SK-N-SH treated with all-trans-retinoic acid at 6 μM for 48 hours (cell line): ENCODE measurements around the gene TGFA.
"Not testable (repeated sequence)": the region's sequence is repeated elsewhere in the genome, so short reads cannot be mapped to it uniquely, and the experiment has no call there.

ENCODE experiments used
- ATAC-seq: fragments of 200-7000 bp; cut with Tn5 transposase; 3 replicates; pipeline ENCODE4 v1.9.1; 2020; ENCODE audit warnings: mild to moderate bottlenecking, moderate library complexity
- ARNTL ChIP-seq: fragments of 450-650 bp; formaldehyde crosslinking; IDR thresholded peaks from 2 replicates; pipeline ENCODE4 v1.5.0; 2020; ENCODE audit warnings: low read depth, mild to moderate bottlenecking, moderate library complexity, borderline replicate concordance
- BACH2 ChIP-seq: fragments of 250-450 bp; sonication (Bioruptor Pico); IDR thresholded peaks from 2 replicates; pipeline ENCODE4 v1.9.0; 2021; ENCODE audit warnings: mild to moderate bottlenecking, borderline replicate concordance
- CREB5 ChIP-seq: fragments of 250-450 bp; sonication (Bioruptor Pico); IDR thresholded peaks from 2 replicates; pipeline ENCODE4 v1.5.1; 2020; ENCODE audit warnings: low read depth, mild to moderate bottlenecking, moderate library complexity
- CSDC2 ChIP-seq: fragments of 250-450 bp; sonication (Bioruptor Pico); IDR thresholded peaks from 2 replicates; pipeline ENCODE4 v1.5.0; 2020; ENCODE audit warnings: mild to moderate bottlenecking, moderate library complexity
- CSRNP3 ChIP-seq: fragments of 250-450 bp; sonication (Bioruptor Pico); IDR thresholded peaks from 2 replicates; pipeline ENCODE4 v1.5.1; 2021; ENCODE audit warnings: mild to moderate bottlenecking, moderate library complexity
- ESRRG ChIP-seq: fragments of 250-450 bp; sonication (Bioruptor Pico); IDR thresholded peaks from 2 replicates; pipeline ENCODE4 v1.6.1; 2021; ENCODE audit warnings: mild to moderate bottlenecking
- GLIS3 ChIP-seq: fragments of 250-450 bp; sonication (Bioruptor Pico); IDR thresholded peaks from 2 replicates; pipeline ENCODE4 v1.5.0; 2020; ENCODE audit warnings: mild to moderate bottlenecking, moderate library complexity
- ISL1 ChIP-seq: fragments of 250-450 bp; sonication (Bioruptor Pico); IDR thresholded peaks from 2 replicates; pipeline ENCODE4 v2.1.2; 2022; ENCODE audit warnings: mild to moderate bottlenecking, moderate library complexity
- OSR1 ChIP-seq: fragments of 250-450 bp; sonication (Bioruptor Pico); IDR thresholded peaks from 2 replicates; pipeline ENCODE4 v1.8.0; 2022; ENCODE audit warnings: moderate library complexity, mild to moderate bottlenecking, inconsistent platforms
- PATZ1 ChIP-seq: fragments of 250-450 bp; sonication (Bioruptor Pico); IDR thresholded peaks from 2 replicates; pipeline ENCODE4 v1.8.0; 2020; ENCODE audit warnings: mild to moderate bottlenecking, moderate library complexity, borderline replicate concordance
- POU6F1 ChIP-seq: fragments of 250-450 bp; sonication (Bioruptor Pico); IDR thresholded peaks from 2 replicates; pipeline ENCODE4 v1.8.0; 2021; ENCODE audit warnings: low read depth, mild to moderate bottlenecking, moderate library complexity, borderline replicate concordance
- PPARA ChIP-seq: fragments of 250-450 bp; sonication (Bioruptor Pico); IDR thresholded peaks from 2 replicates; pipeline ENCODE4 v1.5.0; 2020; ENCODE audit warnings: mild to moderate bottlenecking, borderline replicate concordance
- TCF4 ChIP-seq: fragments of 250-450 bp; sonication (Bioruptor Pico); IDR thresholded peaks from 2 replicates; pipeline ENCODE4 v1.8.0; 2021; ENCODE audit warnings: mild to moderate bottlenecking, moderate library complexity, borderline replicate concordance
- TSHZ2 ChIP-seq: fragments of 250-450 bp; sonication (Bioruptor Pico); IDR thresholded peaks from 2 replicates; pipeline ENCODE4 v1.5.0; 2020; ENCODE audit warnings: mild to moderate bottlenecking, moderate library complexity
- ZFP3 ChIP-seq: fragments of 250-450 bp; sonication (Bioruptor Pico); IDR thresholded peaks from 2 replicates; pipeline ENCODE4 v1.5.0; 2020; ENCODE audit warnings: mild to moderate bottlenecking, moderate library complexity
- ZFP30 ChIP-seq: fragments of 450-650 bp; formaldehyde crosslinking; IDR thresholded peaks from 2 replicates; pipeline ENCODE4 v1.5.0; 2022; ENCODE audit warnings: mild to moderate bottlenecking, moderate library complexity
- ZNF565 ChIP-seq: fragments of 450-650 bp; formaldehyde crosslinking; conservative IDR thresholded peaks from 2 replicates; pipeline ENCODE4 v1.5.0; 2020; ENCODE audit warnings: low read depth, mild to moderate bottlenecking, moderate library complexity
- ZNF8 ChIP-seq: fragments of 450-650 bp; formaldehyde crosslinking; IDR thresholded peaks from 2 replicates; pipeline ENCODE4 v1.5.0; 2020; ENCODE audit warnings: mild to moderate bottlenecking, moderate library complexity

The TGFA gene

GRCh38 chr2:70467237-70467636 is 86.4 kb downstream of the TGFA start:
- TF ChIP-seq TSHZ2 (no peak), CREB5 (CRISPR knock-in tag) (no peak), ISL1 (CRISPR knock-in tag) (no peak)
- ATAC-seq = no peak

- ATAC-seq = not testable (repeated sequence)
These were observed 87.0 kb downstream of the TGFA start for GRCh38 chr2:70466647-70467046.

GRCh38 chr2:70463997-70464396 is 89.6 kb downstream of the TGFA start:
- TF ChIP-seq CSDC2 (CRISPR knock-in tag) = no peak
- no peak for TF ChIP-seq ESRRG (CRISPR knock-in tag)
- no peak for TF ChIP-seq ARNTL
- no peak for TF ChIP-seq ISL1 (CRISPR knock-in tag)
- no peak for TF ChIP-seq OSR1 (CRISPR knock-in tag)
- no peak for TF ChIP-seq ZNF8 (CRISPR knock-in tag)
- no peak for TF ChIP-seq GLIS3
- TF ChIP-seq ZFP3 = no peak
- TF ChIP-seq BACH2 (CRISPR knock-in tag) = no peak
- TF ChIP-seq ZNF565 (CRISPR knock-in tag) = no peak
- no peak for TF ChIP-seq ZFP30 (CRISPR knock-in tag)
- no peak for TF ChIP-seq PPARA (CRISPR knock-in tag)
- TF ChIP-seq PATZ1 (CRISPR knock-in tag) = no peak
- TF ChIP-seq, all 23 proteins: peak for 0
- no peak for ATAC-seq

GRCh38 chr2:70463581-70463980 is 90.0 kb downstream of the TGFA start:
- ATAC-seq = no peak
- no peak for TF ChIP-seq ZNF565 (CRISPR knock-in tag)
- no peak for TF ChIP-seq TCF4 (CRISPR knock-in tag)
- no peak for TF ChIP-seq BACH2 (CRISPR knock-in tag)
- TF ChIP-seq ZFP30 (CRISPR knock-in tag) = no peak
- TF ChIP-seq ZFP3 = no peak
- no peak for TF ChIP-seq CSRNP3
- no peak for TF ChIP-seq POU6F1 (CRISPR knock-in tag)
- no peak for TF ChIP-seq TSHZ2
- TF ChIP-seq GLIS3 = no peak
- no peak for TF ChIP-seq ARNTL
- no peak for TF ChIP-seq ISL1 (CRISPR knock-in tag)
